Raji (cell line): ENCODE results near the gene CELF4.

Source experiments
- POLR2A ChIP-seq: IDR thresholded peaks from 2 replicates; pipeline ENCODE4 v1.6.1; 2011; ENCODE audit warnings: low read depth, low read length, control low read depth; ENCODE audit not compliant: insufficient read depth

CELF4 gene

DNA sequence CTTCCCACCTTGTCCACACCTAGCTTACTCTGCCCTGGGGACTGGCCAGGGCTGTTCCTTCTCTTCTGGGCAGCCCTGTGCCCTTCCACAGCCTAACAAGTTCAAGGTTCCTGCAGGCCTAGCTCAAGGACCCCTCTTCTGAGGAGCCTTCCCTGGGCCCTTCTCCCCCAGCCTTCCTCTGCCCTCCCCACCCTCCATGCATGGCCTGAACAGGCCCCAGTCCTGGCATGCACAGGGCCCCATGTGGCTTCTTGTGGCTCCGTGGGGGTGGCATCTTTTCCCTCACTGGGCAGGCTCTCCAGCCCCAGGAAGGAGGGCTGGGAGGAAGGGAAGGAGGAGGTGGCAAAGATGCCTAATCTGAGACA is 162.9 kb downstream of the CELF4 start:
- TF ChIP-seq POLR2A: no peak

DNA sequence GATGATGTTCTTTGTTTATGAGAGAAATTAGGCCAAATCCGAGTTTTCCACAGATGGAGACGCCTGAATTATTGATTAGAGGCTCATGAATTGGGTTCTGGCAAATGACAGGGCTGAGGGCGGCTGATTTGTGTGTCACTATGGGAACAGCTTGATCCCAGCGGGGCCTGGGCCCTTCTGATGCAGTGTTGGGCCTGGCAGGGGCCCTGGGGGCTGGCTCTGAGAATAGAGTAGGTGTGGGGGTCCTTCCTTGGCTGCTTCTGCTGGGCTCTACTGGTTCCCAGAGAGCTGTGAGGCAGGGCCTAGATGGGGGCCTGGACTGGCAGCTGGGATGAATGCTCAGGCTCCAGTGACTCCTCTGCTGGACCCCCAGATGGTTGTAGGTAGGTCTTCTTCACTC is 164.8 kb downstream of the CELF4 start:
- TF ChIP-seq POLR2A: no peak

DNA sequence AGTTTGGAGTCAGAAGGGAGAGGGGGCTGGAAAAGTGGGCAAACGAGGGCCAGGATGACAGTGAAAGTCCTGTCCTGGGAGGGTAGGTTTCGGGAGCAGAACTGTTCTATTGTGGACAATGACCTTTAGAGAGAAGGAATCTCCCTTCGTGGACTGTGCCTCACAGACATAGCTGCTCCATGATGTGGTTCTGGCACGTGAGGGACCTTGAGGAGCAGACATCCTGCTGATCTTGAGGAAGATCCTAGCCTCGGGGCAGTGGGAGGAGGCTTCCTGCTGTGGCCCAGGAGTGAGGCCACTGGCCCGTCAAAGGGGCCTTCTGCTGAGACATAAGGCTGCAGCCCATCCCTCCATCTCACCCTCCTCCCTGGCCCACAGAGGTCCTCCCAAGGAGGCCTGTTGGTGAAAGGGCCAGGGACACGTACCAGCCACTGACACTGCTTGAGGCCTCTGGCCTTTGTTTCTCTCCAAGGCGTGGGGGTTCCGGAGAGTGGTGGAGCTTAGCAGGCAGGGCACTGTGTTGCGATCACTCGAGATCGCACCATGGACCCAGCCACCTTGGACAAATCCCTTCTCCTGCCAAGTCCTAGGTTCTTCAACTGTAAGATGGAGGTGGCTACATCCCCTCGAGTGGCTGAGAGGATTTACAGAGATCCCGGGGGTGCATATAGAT is 167.2 kb downstream of the CELF4 start:
- no peak for TF ChIP-seq POLR2A

DNA sequence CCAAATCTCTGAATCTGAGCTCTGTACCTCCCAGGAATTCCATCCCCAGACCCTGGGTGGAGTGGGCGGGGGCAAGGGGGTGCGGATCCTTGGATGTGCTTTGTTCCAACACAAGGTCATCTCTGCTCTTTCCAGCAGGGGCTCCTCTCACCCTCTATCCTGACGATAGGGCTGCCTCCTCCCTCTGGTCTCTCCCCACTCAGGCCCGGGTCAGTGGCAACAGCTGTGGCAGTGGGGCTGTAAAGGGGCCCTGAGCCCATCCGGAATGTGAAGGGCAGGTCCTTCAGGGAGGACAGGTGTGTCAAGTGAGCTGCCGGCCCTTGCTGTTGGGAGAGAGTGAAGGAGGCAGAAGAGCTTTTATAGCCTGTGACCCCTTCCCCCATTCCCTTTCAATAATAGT is 167.8 kb downstream of the CELF4 start:
- no peak for TF ChIP-seq POLR2A

DNA sequence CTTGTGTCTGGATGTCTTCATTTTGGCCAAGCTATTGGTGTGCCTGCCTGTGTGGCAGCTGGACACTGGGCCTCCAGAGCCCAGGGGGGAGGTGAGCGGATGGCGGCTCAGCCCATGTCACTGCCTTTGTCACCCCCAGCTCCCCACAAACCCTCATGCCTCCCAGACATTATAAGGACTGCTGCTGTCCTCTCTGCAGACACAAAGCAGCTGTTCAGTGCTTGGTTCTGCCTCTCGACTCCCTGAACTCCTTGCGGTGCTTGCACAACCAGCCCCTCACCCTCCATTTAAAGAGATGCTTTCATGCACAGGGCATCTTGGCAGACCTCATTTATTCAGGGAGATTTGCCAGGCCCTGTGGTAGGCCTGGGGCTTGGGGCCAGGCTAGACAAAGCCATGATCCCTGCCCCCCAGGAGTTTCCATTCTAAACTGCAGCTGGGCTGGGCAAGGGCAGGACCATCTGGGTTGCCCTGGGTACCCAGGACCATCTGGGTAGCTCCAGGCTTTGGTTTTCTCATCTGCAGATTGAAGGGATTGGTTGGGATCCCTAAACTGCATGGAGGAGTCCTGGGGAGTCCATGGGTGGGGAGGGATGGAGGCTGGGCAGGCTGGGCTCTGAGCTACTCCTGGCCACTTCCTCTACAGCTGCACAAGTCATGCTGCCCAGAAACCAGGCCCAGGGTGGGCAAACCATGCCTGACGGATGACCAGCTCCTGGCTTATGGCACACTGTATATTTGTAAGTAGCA is 168.5 kb downstream of the CELF4 start:
- TF ChIP-seq POLR2A: no peak

DNA sequence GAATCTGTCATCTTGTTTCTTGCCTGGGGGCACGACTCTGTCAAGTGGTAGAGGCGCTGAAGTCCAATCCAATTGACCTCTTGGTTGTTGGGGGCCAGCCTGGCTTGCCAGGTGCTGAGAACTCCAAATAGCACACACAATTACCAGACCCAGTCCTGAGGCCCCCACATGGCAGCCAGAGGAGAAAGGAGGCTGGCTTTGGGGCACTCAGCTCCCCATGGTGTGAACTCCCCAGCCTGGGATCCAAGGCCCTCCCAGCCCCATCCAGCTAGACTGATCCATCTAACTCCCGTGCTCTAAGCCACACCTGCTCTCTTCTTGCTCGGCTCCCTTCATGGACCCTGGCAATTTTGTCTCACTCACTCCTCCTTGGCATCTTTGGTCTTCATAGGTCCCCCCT is 170.0 kb downstream of the CELF4 start:
- TF ChIP-seq POLR2A: no peak

DNA sequence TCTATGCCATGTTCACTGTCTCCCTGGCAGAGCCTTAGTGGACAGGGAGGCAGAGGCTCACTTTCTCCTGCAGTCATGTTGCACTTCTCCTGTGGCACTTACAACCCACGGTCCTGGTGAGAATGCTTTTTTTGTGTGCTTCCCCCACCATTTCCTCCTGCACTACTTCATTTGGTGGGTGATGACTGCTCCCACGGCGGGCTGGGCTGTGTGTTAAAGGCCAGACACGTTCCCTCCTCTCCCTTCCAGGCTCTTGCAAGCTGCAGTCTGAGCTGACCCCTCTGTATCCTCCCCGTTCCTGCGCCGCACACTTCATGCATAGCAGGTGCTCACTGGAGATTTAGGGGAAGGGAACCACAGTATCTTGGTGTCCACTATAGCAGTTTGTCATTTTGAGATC is 170.5 kb downstream of the CELF4 start:
- no peak for TF ChIP-seq POLR2A

DNA sequence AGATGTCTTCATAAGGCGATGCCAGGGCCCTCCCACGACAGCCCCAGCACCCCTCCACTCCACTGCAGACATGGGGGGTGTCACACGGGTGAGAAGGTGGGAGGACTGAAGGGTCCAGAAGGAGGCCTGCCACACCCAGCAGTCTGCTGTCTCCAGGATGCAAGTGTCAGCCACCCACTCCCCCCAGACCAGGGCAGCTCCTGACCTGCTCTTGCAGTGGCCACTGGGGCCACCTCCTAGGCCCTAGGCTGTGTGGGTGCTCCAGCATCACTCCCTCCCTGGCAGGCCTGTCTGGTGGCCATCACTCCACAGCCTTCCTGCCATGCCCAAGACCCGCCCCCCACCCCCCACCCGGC is 171.0 kb downstream of the CELF4 start:
- TF ChIP-seq POLR2A: no peak

DNA sequence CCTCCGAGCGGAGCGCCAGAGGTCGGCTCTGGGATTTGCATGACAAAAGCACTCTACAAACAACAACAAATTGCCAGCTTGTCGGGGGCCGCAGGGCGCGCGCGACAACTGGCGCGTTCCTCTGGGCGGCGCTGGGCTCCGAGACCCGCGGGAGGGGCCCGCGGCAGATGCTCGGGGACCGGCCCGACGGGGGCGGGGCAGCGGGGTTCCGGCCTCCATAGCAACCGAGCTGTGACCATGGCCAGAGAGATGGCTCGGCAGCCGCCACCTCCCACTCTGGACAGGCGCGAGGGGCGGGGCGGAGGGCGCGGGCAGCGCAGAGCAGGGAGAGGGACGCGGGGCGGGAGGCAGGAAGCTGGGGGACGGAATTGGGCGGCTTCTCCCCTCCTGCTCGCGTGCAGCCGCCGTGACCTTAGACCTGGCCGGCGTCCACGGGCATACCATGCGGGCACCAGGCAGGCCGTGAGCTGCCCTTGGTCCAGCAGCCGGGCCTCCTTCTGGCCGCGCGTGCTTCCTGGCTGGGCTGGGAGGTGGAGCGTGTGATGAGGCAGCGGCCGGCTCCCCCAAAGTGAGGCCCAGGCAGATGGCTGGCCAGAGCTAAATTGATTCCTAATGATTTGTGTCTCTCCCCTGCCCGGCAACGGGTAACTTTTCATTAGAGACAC is 171.5 kb downstream of the CELF4 start:
- TF ChIP-seq POLR2A: no peak

DNA sequence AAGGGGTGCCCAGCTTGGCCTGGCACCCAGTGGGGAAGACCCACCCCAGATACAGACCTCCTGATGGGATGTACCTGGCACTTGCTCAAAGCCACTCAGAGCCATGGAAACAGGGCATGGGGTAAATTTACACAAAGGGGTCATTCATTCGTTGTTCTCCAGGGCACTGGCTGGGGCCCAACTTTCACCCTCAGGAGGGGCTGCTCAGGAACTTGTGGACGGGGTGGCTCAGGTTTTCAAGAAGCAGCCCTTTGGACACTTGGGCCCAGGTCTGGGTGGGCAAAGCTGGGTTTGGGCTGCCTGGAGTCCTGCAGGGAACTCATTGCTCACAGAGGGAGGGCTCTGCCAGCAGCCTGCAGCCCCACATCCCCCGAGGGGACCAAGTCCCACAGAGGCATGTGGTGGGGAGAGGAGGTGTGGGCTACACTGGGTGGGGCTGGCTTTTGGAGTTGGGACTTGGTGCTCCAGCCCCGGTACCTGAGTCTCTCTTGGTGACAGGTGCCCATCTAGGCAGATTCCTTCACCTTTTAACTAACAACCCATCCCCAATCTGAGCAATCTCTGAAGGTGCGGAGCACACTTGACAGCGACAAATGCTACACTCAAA is 172.3 kb downstream of the CELF4 start:
- no peak for TF ChIP-seq POLR2A

DNA sequence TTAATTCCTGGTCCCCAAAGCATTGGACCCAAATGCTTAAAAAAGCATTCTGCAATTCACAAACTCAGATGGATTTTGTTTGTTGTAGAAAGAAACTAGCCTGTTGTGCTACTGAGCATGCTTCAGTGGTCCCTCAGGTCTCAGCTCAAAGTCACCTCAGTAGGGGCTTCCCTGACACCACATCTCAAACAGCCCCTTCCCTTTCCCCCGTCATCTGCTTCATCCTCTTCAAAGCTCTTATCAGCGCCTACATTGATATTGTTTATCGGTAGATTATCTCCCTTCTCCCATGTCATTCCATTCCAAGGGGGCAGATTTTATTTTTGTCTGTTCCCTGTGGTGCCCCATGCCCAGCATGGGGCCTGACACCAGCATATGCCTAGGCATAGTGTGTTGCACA is 172.9 kb downstream of the CELF4 start:
- TF ChIP-seq POLR2A: no peak

DNA sequence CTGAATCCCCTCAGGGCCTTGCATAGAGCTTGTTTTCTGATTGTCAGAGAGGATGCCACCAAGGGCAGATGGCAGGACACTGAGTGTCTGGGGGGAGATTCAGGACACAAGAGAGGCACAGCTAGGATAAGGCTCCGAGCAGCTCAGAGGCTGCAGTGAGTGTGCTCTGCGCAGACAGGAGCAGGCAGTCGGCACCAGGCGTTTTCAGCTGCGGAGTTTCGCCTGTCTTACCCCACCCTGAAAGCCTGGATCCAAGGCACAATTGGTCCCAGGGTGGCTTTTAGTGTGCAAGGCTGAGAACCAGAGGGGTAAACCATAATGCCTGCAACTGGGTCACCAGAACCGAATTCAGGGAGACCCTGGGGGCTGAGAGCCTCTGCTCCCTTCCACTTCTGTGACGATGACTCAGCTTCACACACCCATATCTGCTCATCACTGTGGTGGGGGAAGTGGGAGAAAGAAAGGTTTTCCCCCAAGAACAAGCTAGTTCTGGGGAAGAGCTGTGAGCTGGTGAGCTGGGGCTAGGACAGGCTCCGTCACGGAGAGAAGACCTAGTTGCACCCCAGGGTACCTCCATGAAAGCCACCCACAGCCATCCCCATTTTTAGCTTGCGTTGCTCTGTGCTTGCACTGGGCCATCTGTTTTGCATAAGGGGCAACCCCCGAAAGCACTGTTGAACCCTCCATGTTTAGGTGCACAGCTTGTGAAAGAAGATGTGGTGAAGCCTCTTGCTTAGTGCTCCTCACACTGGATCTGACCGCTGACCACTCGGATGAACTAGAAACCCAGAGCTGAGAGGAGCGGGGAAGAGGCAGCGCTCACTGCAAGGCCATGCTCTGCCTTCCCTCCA is 173.7 kb downstream of the CELF4 start:
- no peak for TF ChIP-seq POLR2A

DNA sequence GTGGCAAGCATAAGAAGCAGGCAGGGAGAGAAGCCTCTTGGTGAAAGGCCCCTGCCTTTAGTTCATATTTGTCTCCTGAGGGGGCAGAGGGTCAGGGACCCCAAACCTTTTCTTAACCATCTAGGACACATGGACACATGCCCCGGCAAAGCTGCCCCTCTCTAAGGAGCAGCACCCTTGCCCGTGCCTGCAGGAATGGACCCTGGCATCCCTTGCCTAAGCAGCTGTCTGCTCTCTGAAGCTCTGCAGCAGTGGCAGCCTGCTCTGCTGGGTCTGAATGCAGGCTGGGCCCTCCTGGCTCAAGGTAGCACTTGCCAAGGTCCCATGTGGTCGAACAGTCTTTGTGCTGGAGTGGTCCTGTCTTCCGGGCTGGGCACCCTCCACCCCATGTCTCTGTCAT is 174.4 kb downstream of the CELF4 start:
- TF ChIP-seq POLR2A: no peak

DNA sequence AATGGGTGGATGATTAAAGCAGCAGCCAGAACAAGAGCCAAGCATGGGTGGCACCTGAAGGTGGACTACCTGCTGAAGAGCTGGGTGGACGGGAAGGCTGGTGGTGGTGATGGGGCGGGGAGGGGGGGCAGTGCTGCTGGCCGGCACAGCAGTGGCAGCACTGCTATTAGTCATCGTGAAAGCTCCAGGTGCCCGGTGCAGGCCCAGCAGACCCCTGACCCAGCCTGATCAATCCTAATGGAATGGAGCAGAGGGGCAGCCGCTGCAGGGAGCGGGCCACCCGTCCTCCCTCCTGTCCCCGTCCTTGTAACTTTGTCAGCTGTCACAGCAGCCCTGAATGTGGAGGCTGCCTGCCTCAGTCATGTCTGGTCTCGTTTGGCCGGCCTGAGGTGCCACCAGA is 174.9 kb downstream of the CELF4 start:
- TF ChIP-seq POLR2A: no peak
